Measurements from ENCODE around the gene VTI1A.

The VTI1A gene

GRCh38 chr10:112775892-112776674 is 329.1 kb downstream of the VTI1A start:
- DNase-seq (ENCODE audit: low read depth in 3 of 3, low spot score in 1 of 3): no peak

GRCh38 chr10:112778579-112778978 is 331.6 kb downstream of the VTI1A start:
- DNase-seq (ENCODE audit: low read depth in 3 of 3, low spot score in 1 of 3): no peak

GRCh38 chr10:112779025-112779770 is 332.2 kb downstream of the VTI1A start:
- DNase-seq (ENCODE audit: low read depth in 3 of 3, low spot score in 1 of 3): no peak

GRCh38 chr10:112782200-112782907 is 335.3 kb downstream of the VTI1A start:
- DNase-seq (ENCODE audit: low read depth in 3 of 3, low spot score in 1 of 3): no peak

- DNase-seq (ENCODE audit: low read depth in 3 of 3, low spot score in 1 of 3): no peak
Measured at GRCh38 chr10:112783351-112784021, 336.5 kb downstream of the VTI1A start.

GRCh38 chr10:112784022-112784461 is 337.0 kb downstream of the VTI1A start:
- DNase-seq (ENCODE audit: low read depth in 3 of 3, low spot score in 1 of 3): no peak

GRCh38 chr10:112785089-112785488 is 338.1 kb downstream of the VTI1A start:
- no peak for DNase-seq (ENCODE audit: low read depth in 3 of 3, low spot score in 1 of 3)

GRCh38 chr10:112789248-112789647 is 342.2 kb downstream of the VTI1A start:
- DNase-seq (ENCODE audit: low read depth in 3 of 3, low spot score in 1 of 3): no peak

- no peak for DNase-seq (ENCODE audit: low read depth in 3 of 3, low spot score in 1 of 3)
Measured at GRCh38 chr10:112790030-112790429, 343.0 kb downstream of the VTI1A start.

- no peak for DNase-seq (ENCODE audit: low read depth in 3 of 3, low spot score in 1 of 3)
Measured at GRCh38 chr10:112790921-112791320, 343.9 kb downstream of the VTI1A start.

- DNase-seq (ENCODE audit: low read depth in 3 of 3, low spot score in 1 of 3): no peak
Measured at GRCh38 chr10:112791447-112791846, 344.4 kb downstream of the VTI1A start.

- no peak for DNase-seq (ENCODE audit: low read depth in 3 of 3, low spot score in 1 of 3)
Measured at GRCh38 chr10:112792487-112793201, 345.6 kb downstream of the VTI1A start.

GRCh38 chr10:112793202-112793921 is 346.3 kb downstream of the VTI1A start:
- no peak for DNase-seq (ENCODE audit: low read depth in 3 of 3, low spot score in 1 of 3)

- DNase-seq (ENCODE audit: low read depth in 3 of 3, low spot score in 1 of 3): no peak
Measured at GRCh38 chr10:112794201-112794600, 347.2 kb downstream of the VTI1A start.

- no peak for DNase-seq (ENCODE audit: low read depth in 3 of 3, low spot score in 1 of 3)
Measured at GRCh38 chr10:112795067-112795466, 348.1 kb downstream of the VTI1A start.

GRCh38 chr10:112797197-112797596 is 350.2 kb downstream of the VTI1A start:
- no peak for DNase-seq (ENCODE audit: low read depth in 3 of 3, low spot score in 1 of 3)

GRCh38 chr10:112797855-112798254 is 350.8 kb downstream of the VTI1A start:
- no peak for DNase-seq (ENCODE audit: low read depth in 3 of 3, low spot score in 1 of 3)

GRCh38 chr10:112799038-112799437 is 352.0 kb downstream of the VTI1A start:
- DNase-seq (ENCODE audit: low read depth in 3 of 3, low spot score in 1 of 3): no peak

GRCh38 chr10:112799726-112800510 is 352.9 kb downstream of the VTI1A start:
- no peak for DNase-seq (ENCODE audit: low read depth in 3 of 3, low spot score in 1 of 3)

All from stimulated activated CD4-positive, alpha-beta T cell treated with anti-CD3 and anti-CD28 coated beads, TNF-alpha, amount 100 ng/mL, for 1 hour (primary cell).